ENCODE results near the gene ABHD16B. TPM values are rescaled to one million over a fixed set of nuclear protein-coding genes. Genes with fewer than 3 reads are reported as not detected.

ABHD16B gene
- total and polyA plus RNA-seq, 10 of the 15 experiments (the other 5 are each of a cell fraction or from before 2014, with no cell fraction given), result 0.13 TPM; not detected in 9

GRCh38 chr20:63858393-63859165 is 2.7 kb upstream of the ABHD16B start (continued):
- TF ChIP-seq BCL3 (IDR thresholded peaks at IDR 0.05; ENCODE audit: borderline replicate concordance, insufficient read depth, low read depth, low read length, poor library complexity, severe bottlenecking), result no peak
- TF ChIP-seq NR2F1 (conservative IDR thresholded peaks at IDR 0.05), result peak; percentile 97
- no peak for TF ChIP-seq CEBPZ (IDR thresholded peaks at IDR 0.05; ENCODE audit: low read depth, low read length)
- no peak for TF ChIP-seq E2F4 (IDR thresholded peaks at IDR 0.05; ENCODE audit: low read depth, low read length)
- TF ChIP-seq HDGF (IDR thresholded peaks at IDR 0.05), result no peak
- peak; percentile 29; the same call in 1 of the 2 replicates for TF ChIP-seq MTA2 (IDR thresholded peaks at IDR 0.05; ENCODE audit: low read depth)
- TF ChIP-seq USF1 (IDR thresholded peaks at IDR 0.05; ENCODE audit: borderline replicate concordance, extremely low read length, insufficient read depth, low read depth, low read length), result no peak
- TF ChIP-seq SIN3A (IDR thresholded peaks at IDR 0.05; ENCODE audit: low read depth, low read length), result no peak
- no peak for TF ChIP-seq TARDBP (IDR thresholded peaks at IDR 0.05; ENCODE audit: borderline replicate concordance)
- TF ChIP-seq NKRF (conservative IDR thresholded peaks at IDR 0.05), result no peak
- TF ChIP-seq NR2C1 (IDR thresholded peaks at IDR 0.05), result peak; percentile 60
- TF ChIP-seq ZNF622 (IDR thresholded peaks at IDR 0.05), result no peak
- TF ChIP-seq, protein P1, sequence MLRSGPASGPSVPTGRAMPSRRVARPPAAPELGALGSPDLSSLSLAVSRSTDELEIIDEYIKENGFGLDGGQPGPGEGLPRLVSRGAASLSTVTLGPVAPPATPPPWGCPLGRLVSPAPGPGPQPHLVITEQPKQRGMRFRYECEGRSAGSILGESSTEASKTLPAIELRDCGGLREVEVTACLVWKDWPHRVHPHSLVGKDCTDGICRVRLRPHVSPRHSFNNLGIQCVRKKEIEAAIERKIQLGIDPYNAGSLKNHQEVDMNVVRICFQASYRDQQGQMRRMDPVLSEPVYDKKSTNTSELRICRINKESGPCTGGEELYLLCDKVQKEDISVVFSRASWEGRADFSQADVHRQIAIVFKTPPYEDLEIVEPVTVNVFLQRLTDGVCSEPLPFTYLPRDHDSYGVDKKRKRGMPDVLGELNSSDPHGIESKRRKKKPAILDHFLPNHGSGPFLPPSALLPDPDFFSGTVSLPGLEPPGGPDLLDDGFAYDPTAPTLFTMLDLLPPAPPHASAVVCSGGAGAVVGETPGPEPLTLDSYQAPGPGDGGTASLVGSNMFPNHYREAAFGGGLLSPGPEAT (IDR thresholded peaks at IDR 0.05; ENCODE audit: low read depth), result no peak
- no peak for TF ChIP-seq RUNX3 (IDR thresholded peaks at IDR 0.05; ENCODE audit: low read length)
- TF ChIP-seq DPF2 (IDR thresholded peaks at IDR 0.05), result no peak
- TF ChIP-seq ZBED1 (IDR thresholded peaks at IDR 0.05; ENCODE audit: borderline replicate concordance), result peak; percentile 9; the same call in 1 of the 2 replicates
- TF ChIP-seq ELK1 (IDR thresholded peaks at IDR 0.05; ENCODE audit: low read depth, low read length), result no peak
- TF ChIP-seq CHD1 (IDR thresholded peaks at IDR 0.05; ENCODE audit: low read depth, low read length), result no peak
- TF ChIP-seq NBN (IDR thresholded peaks at IDR 0.05), result no peak
